Gastrocnemius medialis (tissue), 4 donors: ENCODE results near the gene SCRG1. TPM values are rescaled to one million over a fixed set of nuclear protein-coding genes. Genes with fewer than 3 reads are reported as not detected.

ENCODE experiments used
- ATAC-seq, 2 donors: fragments of 150-250 bp; one replicate each; pipeline ENCODE4 v1.9.1; 2016
- DNase-seq, 2 donors: peaks; one replicate each; pipeline ENCODE4 v3.0.0-alpha.2; 2019
- H3K27ac ChIP-seq, 4 donors: fragments of 200-600 bp; sonication (generic); 1 replicate in 1 of 4; 2 replicates in 3 of 4; pipeline ENCODE4 v1.5.1; 2016 to 2018; ENCODE audit warnings: mild to moderate bottlenecking in 2 of 4, moderate library complexity in 1 of 4
- H3K27me3 ChIP-seq, 3 donors: fragments of 200-600 bp; sonication (generic) in 2 of 3; 1 replicate in 1 of 3; 2 replicates in 2 of 3; pipeline versions ENCODE4 v1.5.1 to v1.6.0; 2016 to 2019; ENCODE audit warnings: mild to moderate bottlenecking in 1 of 3, moderate library complexity in 1 of 3
- H3K36me3 ChIP-seq, 2 donors: fragments of 200-600 bp; sonication (generic) in 1 of 2; one replicate each; pipeline ENCODE4 v1.5.1; 2017 to 2018
- H3K4me1 ChIP-seq, 2 donors: fragments of 200-600 bp; sonication (generic) in 1 of 2; one replicate each; pipeline ENCODE4 v1.5.1; 2016 to 2017; ENCODE audit warnings: mild to moderate bottlenecking in 2 of 2
- H3K4me3 ChIP-seq, 4 donors: fragments of 200-600 bp; sonication (generic) in 3 of 4; 1 replicate in 1 of 4; 2 replicates in 3 of 4; pipeline ENCODE4 v1.5.1; 2016 to 2019; ENCODE audit warnings: mild to moderate bottlenecking in 2 of 4
- H3K9me3 ChIP-seq, 3 donors: fragments of 200-600 bp; sonication (generic) in 2 of 3; 1 replicate in 1 of 3; 2 replicates in 2 of 3; pipeline ENCODE4 v1.5.1; 2016 to 2019
- POLR2A ChIP-seq, 2 donors: fragments of 450-650 bp; IDR thresholded peaks; one replicate each; pipeline ENCODE4 v1.6.1; 2017; ENCODE audit warnings: antibody characterized with exemption in 2 of 2, mild to moderate bottlenecking in 2 of 2, moderate library complexity in 2 of 2
- in situ Hi-C, 4 donors: fragments of 200-750 bp; cut with MboI; loops; one replicate each; pipeline versions ENCODE4 v1.15.0 to v1.8.0; 2017; ENCODE audit warnings: low sequenced_read_pairs in 4 of 4
- intact Hi-C: fragments of 100-400 bp; cut with DNase I; formaldehyde crosslinking; loops from one replicate; pipeline ENCODE4 v1.15.1; 2023; ENCODE audit warnings: low total_unique reads
- total RNA-seq, 4 donors: library from RNA; depleted of rRNA; stranded (reverse); fragments of >200 nt; gene quantifications; one replicate each; pipeline versions ENCODE4 v1.1.0 to v1.2.3, GENCODE V29; 2016
- TF ChIP-seq, protein P1 (sequence below), 5 experiments: fragments of 450-650 bp in 3 of 5; fragments of 200-600 bp in 2 of 5; sonication (generic) in 2 of 5; IDR thresholded peaks in 4 of 5; conservative IDR thresholded peaks in 1 of 5; 1 replicate in 4 of 5; 2 replicates in 1 of 5; pipeline ENCODE4 v1.5.1; 2016 to 2019; ENCODE audit warnings: antibody characterized with exemption in 5 of 5, mild to moderate bottlenecking in 3 of 5, moderate library complexity in 3 of 5

The SCRG1 gene
- not detected for total RNA-seq

DNA sequence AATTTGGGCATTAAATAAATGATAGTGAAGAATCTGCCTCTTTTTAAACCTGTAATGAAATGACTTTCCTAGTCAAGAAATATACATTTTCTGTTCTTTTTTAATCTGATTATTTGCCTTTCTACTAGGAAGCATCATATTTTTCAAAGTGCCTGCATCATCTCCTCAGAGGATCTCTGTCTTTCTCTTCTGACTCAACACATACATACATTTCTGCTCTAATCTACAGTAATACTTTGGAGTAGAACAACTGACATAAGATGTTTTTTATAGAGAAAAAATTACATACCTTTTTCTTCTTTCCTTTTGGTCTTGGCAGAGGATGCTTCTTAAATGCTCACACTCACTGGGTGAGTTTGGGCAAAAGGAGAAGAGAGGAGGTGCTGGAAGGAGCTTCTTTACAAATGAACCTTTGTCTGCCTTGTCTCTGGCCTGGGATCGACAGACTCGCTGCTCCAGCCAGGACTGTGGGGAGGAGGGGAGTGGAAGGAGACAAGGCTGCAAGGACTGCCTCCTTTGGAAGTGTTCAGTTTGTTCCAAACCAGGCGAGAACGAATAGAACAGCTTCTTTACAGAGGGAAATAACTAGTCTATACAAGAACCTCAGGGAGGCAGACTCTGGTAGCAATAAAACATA lies at the start of gene SCRG1:
Gene SCRG1, minus strand, starts transcription at position 338 of the 637 bp plus-strand sequence. CDS start 7,702 bp downstream, outside the sequence.
- peaks cover 0 to 2% of the 10 kb centered on the region in 2 donors for H3K36me3 ChIP-seq
- ATAC-seq: no peak
- H3K27ac ChIP-seq: no peak within 1 kb of the TSS
- intact Hi-C loops (no loop called here), in situ Hi-C loops (no loop called here)
- H3K4me3 ChIP-seq: no peak within 1 kb of the TSS
- no peak for DNase-seq
- no peaks in the 10 kb centered on the region for H3K27me3 ChIP-seq
- TF ChIP-seq, protein P1, sequence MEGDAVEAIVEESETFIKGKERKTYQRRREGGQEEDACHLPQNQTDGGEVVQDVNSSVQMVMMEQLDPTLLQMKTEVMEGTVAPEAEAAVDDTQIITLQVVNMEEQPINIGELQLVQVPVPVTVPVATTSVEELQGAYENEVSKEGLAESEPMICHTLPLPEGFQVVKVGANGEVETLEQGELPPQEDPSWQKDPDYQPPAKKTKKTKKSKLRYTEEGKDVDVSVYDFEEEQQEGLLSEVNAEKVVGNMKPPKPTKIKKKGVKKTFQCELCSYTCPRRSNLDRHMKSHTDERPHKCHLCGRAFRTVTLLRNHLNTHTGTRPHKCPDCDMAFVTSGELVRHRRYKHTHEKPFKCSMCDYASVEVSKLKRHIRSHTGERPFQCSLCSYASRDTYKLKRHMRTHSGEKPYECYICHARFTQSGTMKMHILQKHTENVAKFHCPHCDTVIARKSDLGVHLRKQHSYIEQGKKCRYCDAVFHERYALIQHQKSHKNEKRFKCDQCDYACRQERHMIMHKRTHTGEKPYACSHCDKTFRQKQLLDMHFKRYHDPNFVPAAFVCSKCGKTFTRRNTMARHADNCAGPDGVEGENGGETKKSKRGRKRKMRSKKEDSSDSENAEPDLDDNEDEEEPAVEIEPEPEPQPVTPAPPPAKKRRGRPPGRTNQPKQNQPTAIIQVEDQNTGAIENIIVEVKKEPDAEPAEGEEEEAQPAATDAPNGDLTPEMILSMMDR (IDR thresholded peaks at IDR 0.05 in 4 of 5, conservative IDR thresholded peaks at IDR 0.05 in 1 of 5): no peak
- TF ChIP-seq POLR2A (IDR thresholded peaks at IDR 0.05): no peak
- H3K9me3 ChIP-seq: no peaks in the 10 kb centered on the region
- no peaks in the 10 kb centered on the region for H3K4me1 ChIP-seq

GRCh38 chr4:173448103-173448502 lies 49.2 kb upstream of the SCRG1 start:
- no peak for TF ChIP-seq POLR2A (IDR thresholded peaks at IDR 0.05)
- TF ChIP-seq, protein P1 (IDR thresholded peaks at IDR 0.05 in 4 of 5, conservative IDR thresholded peaks at IDR 0.05 in 1 of 5): no peak

DNA sequence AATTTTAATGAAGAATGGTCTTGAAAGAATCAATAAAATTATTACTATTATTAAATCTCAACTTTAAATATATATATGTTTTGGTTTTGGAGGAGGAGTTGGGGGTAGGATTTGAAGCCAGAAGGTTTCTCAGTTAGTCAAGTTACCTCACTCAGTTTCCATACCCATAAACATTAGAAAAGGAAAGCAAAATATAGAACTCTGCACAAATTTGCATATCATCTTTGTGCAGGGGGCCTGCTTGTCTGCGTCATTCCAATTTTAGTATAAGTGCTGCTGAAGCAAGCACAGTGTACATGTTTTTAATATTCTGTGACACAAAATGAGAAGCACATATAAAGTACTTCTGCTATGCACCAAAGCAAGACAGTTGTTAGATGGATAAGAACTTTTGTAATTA lies 47.5 kb upstream of the SCRG1 start:
- no peaks in the 10 kb centered on the region for H3K36me3 ChIP-seq
- no peak for TF ChIP-seq POLR2A (IDR thresholded peaks at IDR 0.05)
- TF ChIP-seq, protein P1 (IDR thresholded peaks at IDR 0.05 in 4 of 5, conservative IDR thresholded peaks at IDR 0.05 in 1 of 5): no peak

More at GRCh38 chr4:173448103-173448502, 49.2 kb upstream of the SCRG1 start:
- intact Hi-C loops: no loop called here
- Histone ChIP-seq H3K4me1 (peaks cover 6 to 10% of the 10 kb centered on the region in 2 donors), H3K9me3 (no peaks in the 10 kb centered on the region), H3K4me3 (no peak overlapping the region), H3K27ac (no peak overlapping the region), H3K27me3 (no peaks in the 10 kb centered on the region), H3K36me3 (no peaks in the 10 kb centered on the region)
- no peak for ATAC-seq
- DNase-seq: no peak
- in situ Hi-C loops: no loop called here

DNA sequence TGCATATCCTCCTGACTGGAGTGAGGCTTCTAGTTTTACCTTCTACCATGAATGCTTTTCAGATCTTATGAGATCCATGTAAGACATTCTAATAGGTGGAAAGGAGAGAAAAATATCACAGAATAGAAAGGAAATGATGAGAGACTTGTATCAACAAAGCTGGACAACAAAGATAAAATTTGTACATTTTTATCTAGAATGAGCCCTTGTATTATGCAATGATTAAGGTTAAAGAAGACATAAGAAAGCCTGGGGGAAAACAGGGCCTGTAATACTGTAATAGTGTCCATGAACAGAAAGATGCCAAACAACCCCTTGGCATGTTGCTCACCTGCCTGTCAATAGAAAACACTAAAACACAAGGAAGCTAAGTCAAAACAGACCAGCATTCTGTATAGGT lies 44.2 kb upstream of the SCRG1 start:
- Histone ChIP-seq H3K4me3 (no peak overlapping the region), H3K36me3 (no peaks in the 10 kb centered on the region), H3K9me3 (no peaks in the 10 kb centered on the region), H3K4me1 (peaks cover 0 to 2% of the 10 kb centered on the region in 2 donors), H3K27ac (no peak overlapping the region), H3K27me3 (no peaks in the 10 kb centered on the region)
- no peak for DNase-seq
- in situ Hi-C loops (no loop called here), intact Hi-C loops (no loop called here)
- ATAC-seq: no peak
- no peak for TF ChIP-seq POLR2A (IDR thresholded peaks at IDR 0.05)
- TF ChIP-seq, protein P1 (IDR thresholded peaks at IDR 0.05 in 4 of 5, conservative IDR thresholded peaks at IDR 0.05 in 1 of 5): no peak

More for the DNA sequence above, 47.5 kb upstream of the SCRG1 start:
- DNase-seq: no peak
- H3K9me3 ChIP-seq: no peaks in the 10 kb centered on the region
- H3K4me1 ChIP-seq: peaks cover 6 to 10% of the 10 kb centered on the region in 2 donors
- ATAC-seq: no peak
- no peaks in the 10 kb centered on the region for H3K27me3 ChIP-seq
- no peak overlapping the region for H3K27ac ChIP-seq
- in situ Hi-C loops: no loop called here
- no peak overlapping the region for H3K4me3 ChIP-seq
- intact Hi-C loops: no loop called here
